HL-60 (cell line): Measurements from ENCODE around the gene TOMM20.

Experiments
- DNase-seq, 2 experiments: peaks; one replicate each; pipeline ENCODE4 v3.0.0-alpha.2; 2010 to 2020; ENCODE audit warnings: low read depth in 1 of 2, low spot score in 1 of 2
- H3K27ac ChIP-seq: fragments of 250-450 bp; sonication (Bioruptor Pico); replicated peaks from 2 replicates; pipeline ENCODE4 v1.5.1; 2020; ENCODE audit warnings: mild to moderate bottlenecking, moderate library complexity
- H3K27me3 ChIP-seq: fragments of 250-450 bp; sonication (Bioruptor Pico); 2 replicates; pipeline ENCODE4 v1.5.1; 2021; ENCODE audit warnings: mild to moderate bottlenecking, moderate library complexity; ENCODE audit not compliant: insufficient read depth, poor library complexity, severe bottlenecking
- H3K4me3 ChIP-seq: replicated peaks from 2 replicates; pipeline ENCODE4 v1.5.1; 2011; ENCODE audit warnings: mild to moderate bottlenecking, control low read depth, low read length; ENCODE audit not compliant: insufficient read depth
- GABPA ChIP-seq: IDR thresholded peaks from 2 replicates; pipeline ENCODE4 v1.6.1; 2012; ENCODE audit warnings: low read depth
- POLR2AphosphoS5 ChIP-seq: IDR thresholded peaks from 2 replicates; pipeline ENCODE4 v1.6.1; 2012; ENCODE audit warnings: low read depth
- SPI1 ChIP-seq: IDR thresholded peaks from 2 replicates; pipeline ENCODE4 v1.6.1; 2012; ENCODE audit warnings: low read depth, mild to moderate bottlenecking, borderline replicate concordance
- TF ChIP-seq, protein P1 (sequence below): IDR thresholded peaks from one replicate; pipeline ENCODE4 v1.5.1; 2011; ENCODE audit warnings: low read length, control low read depth, inconsistent platforms; ENCODE audit not compliant: insufficient read depth
- TF ChIP-seq, protein P2 (sequence below): IDR thresholded peaks from 2 replicates; pipeline ENCODE4 v1.6.1; 2012; ENCODE audit warnings: low read depth; ENCODE audit not compliant: insufficient replicate concordance

Gene TOMM20

DNA sequence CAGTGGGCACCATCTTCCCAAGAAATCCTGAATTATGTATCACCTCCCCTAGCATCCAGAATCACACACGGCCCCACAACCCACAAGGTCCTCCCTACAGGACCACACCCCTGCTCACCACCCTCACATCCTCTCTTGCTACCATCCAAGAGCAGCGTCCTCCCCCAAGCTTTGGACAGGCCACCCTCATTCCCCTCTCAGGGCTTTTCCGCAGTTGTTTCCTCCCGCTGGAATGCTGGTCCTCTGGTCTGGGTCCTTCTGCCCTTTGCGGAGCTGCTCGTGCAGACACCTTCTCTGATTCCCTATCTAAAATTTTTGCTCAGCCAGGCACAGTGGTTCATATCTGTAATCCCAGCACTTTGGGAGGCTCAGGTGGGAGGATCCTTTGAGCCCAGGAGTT lies 56.5 kb downstream of the TOMM20 start:
- H3K27me3 ChIP-seq: no peaks in the 10 kb centered on the region
- H3K27ac ChIP-seq: no peak overlapping the region

DNA sequence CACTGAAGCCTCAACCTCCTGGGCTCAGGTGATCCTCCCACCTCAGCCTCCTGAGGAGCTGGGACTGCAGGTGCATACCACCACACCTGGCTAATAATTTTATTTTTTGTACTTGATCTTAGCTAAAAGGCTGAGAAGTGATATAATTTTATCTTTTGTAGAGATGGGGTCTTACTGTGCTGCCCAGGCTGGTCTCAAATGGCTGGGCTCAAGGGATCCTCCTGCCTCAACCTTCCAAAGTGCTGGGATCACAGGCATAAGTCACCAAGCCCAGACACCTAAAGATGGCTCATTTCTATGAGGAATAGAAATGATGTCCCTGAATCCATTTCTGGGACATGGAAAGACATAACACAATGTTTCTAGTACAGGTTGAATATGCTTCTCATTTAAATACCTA lies 57.8 kb downstream of the TOMM20 start:
- DNase-seq: no peak
- H3K27me3 ChIP-seq: no peaks in the 10 kb centered on the region
- no peak overlapping the region for H3K27ac ChIP-seq
- TF ChIP-seq POLR2AphosphoS5 (no peak), GABPA (no peak), SPI1 (no peak)
- TF ChIP-seq, protein P1, sequence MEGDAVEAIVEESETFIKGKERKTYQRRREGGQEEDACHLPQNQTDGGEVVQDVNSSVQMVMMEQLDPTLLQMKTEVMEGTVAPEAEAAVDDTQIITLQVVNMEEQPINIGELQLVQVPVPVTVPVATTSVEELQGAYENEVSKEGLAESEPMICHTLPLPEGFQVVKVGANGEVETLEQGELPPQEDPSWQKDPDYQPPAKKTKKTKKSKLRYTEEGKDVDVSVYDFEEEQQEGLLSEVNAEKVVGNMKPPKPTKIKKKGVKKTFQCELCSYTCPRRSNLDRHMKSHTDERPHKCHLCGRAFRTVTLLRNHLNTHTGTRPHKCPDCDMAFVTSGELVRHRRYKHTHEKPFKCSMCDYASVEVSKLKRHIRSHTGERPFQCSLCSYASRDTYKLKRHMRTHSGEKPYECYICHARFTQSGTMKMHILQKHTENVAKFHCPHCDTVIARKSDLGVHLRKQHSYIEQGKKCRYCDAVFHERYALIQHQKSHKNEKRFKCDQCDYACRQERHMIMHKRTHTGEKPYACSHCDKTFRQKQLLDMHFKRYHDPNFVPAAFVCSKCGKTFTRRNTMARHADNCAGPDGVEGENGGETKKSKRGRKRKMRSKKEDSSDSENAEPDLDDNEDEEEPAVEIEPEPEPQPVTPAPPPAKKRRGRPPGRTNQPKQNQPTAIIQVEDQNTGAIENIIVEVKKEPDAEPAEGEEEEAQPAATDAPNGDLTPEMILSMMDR: no peak
- TF ChIP-seq, protein P2, sequence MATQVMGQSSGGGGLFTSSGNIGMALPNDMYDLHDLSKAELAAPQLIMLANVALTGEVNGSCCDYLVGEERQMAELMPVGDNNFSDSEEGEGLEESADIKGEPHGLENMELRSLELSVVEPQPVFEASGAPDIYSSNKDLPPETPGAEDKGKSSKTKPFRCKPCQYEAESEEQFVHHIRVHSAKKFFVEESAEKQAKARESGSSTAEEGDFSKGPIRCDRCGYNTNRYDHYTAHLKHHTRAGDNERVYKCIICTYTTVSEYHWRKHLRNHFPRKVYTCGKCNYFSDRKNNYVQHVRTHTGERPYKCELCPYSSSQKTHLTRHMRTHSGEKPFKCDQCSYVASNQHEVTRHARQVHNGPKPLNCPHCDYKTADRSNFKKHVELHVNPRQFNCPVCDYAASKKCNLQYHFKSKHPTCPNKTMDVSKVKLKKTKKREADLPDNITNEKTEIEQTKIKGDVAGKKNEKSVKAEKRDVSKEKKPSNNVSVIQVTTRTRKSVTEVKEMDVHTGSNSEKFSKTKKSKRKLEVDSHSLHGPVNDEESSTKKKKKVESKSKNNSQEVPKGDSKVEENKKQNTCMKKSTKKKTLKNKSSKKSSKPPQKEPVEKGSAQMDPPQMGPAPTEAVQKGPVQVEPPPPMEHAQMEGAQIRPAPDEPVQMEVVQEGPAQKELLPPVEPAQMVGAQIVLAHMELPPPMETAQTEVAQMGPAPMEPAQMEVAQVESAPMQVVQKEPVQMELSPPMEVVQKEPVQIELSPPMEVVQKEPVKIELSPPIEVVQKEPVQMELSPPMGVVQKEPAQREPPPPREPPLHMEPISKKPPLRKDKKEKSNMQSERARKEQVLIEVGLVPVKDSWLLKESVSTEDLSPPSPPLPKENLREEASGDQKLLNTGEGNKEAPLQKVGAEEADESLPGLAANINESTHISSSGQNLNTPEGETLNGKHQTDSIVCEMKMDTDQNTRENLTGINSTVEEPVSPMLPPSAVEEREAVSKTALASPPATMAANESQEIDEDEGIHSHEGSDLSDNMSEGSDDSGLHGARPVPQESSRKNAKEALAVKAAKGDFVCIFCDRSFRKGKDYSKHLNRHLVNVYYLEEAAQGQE: no peak
- H3K4me3 ChIP-seq: no peak overlapping the region

More for the DNA sequence above, 56.5 kb downstream of the TOMM20 start:
- no peak for DNase-seq
- H3K4me3 ChIP-seq: no peak overlapping the region
- TF ChIP-seq GABPA: no peak

DNA sequence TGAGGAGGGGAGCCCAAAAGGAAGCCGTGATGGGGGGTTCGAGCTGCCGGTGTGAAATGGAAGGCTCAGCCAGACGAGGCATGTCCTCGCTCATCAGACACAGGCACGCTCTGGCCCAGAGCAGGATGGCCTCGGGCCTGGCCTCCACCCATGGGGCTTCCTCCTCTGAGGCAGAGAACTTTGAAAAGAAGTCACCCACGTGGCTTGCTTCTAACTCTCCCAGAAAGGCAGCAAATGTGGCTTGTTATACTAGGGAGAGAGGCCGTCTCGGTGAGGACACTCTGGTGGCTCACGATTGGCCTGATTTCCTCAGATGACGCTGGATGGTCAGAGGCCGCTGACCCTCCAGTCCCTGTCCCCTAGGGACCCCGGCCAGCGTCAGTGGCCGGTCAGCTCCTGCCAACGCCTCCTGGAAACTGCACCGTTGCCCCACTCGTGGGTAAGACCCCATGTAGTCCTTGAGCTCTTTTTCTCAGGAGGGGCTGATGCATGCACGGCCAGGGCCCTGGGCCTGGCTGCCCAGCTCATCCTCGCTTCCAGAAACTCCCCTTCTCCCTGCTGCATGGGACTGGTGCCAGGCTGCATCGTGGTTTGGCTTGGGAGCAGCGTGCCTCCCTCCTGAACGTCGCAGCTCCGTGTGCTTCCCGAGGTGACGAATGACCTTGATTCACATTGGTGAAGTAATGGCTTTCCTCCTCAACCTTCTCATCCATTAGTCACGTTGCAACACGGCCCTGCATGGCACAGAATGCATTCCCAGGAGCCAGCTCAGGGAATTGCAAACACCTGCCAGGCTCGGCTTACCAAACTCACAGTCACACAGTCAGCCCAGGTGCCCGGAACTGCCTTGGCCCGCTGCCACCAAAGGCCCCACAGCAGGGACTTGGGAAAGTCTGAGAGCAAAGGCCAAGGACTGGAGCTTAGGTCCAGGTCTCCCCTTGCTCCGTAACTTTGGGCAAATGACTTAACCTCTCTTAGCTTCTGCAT lies 58.8 kb downstream of the TOMM20 start:
- TF ChIP-seq, protein P1: no peak
- TF ChIP-seq GABPA (no peak), POLR2AphosphoS5 (no peak), SPI1 (no peak)
- TF ChIP-seq, protein P2: no peak
- no peak for DNase-seq
- no peak overlapping the region for H3K4me3 ChIP-seq
- H3K27ac ChIP-seq: no peak overlapping the region
- no peaks in the 10 kb centered on the region for H3K27me3 ChIP-seq

DNA sequence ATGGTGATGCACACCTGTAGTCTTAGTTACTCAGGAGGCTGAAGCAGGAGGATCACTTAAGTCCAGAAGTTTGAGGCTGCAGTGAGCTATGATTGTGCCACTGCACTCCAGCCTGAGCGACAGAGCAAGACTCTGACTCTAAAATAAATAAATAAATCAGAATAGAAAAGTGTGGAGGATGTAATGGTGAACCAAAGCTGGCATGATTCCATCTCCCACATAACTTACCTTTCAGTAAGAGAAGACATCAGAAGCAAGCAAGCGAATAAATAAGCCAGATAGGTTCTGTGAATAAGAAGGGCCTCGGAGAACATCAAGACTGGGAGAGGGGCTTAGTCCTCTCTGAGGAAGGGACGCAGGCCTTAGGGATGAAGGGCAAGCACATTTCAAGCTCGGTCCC lies 59.5 kb downstream of the TOMM20 start:
- Histone ChIP-seq H3K27me3 (no peaks in the 10 kb centered on the region), H3K27ac (no peak overlapping the region), H3K4me3 (no peak overlapping the region)
- DNase-seq: no peak
- TF ChIP-seq, protein P1: no peak
- TF ChIP-seq POLR2AphosphoS5: no peak
- TF ChIP-seq GABPA: no peak
- TF ChIP-seq, protein P2: no peak
- TF ChIP-seq SPI1: no peak
